T-helper 2 cell (primary cell): Measurements from ENCODE around the gene KCNK6.
A peak's percentile ranks its signal among the peaks of the same experiment; 100 is the strongest.
"Not testable (repeated sequence)": the region's sequence is repeated elsewhere in the genome, so short reads cannot be mapped to it uniquely, and the experiment has no call there.

Source experiments
- DNase-seq, 5 experiments: peaks; one replicate each; pipeline versions ENCODE4 v3.0.0 to v3.0.0-alpha.2; 2012 to 2022

Gene KCNK6

DNA sequence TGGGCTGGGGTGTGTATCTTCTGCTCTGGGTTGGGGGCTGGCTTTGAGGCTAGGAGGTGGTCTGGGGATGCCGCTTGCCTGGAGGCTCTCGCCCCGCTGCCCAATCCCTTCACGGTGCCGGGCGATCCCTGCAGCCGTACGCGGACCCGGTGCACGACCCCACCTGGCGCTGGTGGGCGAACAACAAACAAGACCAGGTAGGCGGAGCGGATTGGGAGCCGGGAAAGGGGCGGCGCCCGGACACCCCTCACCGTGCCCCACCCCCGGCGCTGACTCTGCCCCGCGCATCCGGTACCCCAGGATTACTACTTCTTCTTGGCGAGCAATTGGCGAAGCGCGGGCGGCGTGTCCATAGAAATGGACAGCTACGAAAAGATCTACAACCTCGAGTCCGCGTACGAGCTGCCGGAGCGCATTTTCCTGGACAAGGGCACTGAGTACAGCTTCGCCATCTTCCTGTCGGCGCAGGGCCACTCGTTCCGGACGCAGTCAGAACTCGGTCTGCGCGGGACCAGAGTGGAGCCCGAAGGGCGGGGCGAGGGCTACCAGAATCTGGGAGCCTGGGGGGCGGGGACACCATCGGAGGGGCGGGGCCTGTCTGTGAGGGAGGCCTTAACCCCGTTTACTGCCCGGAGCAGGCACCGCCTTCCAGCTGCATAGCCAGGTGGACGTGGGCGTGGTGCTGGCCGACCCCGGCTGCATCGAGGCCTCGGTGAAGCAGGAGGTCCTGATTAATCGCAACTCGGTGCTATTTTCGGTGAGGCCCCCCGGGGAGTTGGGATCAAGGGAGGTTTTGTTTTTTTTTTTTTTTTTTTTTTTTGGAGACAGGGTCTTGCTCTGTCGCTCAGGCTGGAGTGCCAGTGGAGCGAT lies 42.7 kb downstream of the KCNK6 start:
- DNase-seq = peak; percentile 28 to 84 (median 63)

DNA sequence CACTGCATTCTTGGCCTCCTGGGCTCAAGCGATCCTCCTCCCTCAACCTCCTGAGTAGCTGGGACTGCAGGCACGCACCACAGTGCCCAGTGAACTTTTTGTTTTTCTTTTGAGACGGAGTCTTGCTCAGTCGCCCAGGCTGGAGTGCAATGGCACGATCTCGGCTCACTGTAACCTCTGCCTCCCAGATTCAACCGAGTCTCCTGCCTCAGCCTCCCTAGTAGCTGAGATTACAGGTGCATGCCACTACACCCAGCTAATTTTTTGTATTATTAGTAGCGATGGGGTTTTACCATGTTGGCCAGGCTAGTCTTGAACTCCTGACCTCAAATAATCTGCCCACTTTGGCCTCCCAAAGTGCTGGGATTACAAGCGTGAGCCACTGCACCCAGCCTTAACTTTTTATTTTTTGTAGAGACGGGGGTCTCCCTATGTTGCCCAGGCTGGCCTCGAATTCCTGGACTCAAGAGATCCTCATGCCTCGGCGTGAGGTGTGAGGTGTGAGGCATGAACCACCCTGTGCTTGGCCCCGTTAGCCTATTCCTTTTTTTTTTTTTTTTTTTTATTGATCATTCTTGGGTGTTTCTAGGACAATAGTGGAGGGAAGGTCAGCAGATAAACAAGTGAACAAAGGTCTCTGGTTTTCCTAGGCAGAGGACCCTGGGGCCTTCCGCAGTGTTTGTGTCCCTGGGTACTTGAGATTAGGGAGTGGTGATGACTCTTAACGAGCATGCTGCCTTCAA lies 43.5 kb downstream of the KCNK6 start:
- DNase-seq = not testable (repeated sequence)

DNA sequence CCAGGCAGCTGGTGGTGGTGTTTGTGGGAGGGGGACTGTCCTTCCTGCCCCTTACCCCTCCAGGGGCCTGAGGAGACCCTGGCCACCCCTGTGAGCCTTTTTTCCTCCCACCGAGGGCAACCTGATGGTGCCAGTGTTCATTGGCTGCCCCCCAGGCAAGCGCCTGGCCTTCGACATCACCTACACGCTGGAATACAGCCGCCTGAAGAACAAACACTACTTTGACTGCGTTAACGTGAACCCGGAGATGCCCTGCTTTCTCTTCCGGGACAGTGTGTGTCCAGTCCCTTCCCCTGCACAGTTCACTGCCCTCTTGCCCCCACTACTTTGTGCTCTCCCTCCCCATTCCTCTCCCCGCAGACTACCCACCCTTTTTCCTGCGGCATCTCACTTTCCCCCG lies 47.4 kb downstream of the KCNK6 start:
- no peak for DNase-seq

DNA sequence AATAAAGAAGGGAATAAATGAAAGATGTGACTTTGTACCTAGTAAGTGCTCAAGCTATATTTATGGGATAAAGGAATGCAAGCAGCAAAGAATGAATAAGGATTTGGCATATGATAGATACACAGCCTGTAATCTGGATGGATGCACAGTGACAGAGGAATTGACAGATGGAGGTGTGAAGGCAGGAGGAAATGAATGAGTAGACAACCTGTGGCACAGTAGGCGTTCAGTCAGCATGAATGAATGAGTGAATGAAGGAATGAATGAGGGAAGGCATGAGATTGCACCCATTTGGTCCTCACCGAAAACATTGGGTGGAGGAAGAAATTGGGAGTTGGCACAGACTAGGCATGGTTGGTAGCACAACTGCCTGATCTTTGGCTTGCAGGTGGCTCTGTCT lies 49.9 kb downstream of the KCNK6 start:
- no peak for DNase-seq

DNA sequence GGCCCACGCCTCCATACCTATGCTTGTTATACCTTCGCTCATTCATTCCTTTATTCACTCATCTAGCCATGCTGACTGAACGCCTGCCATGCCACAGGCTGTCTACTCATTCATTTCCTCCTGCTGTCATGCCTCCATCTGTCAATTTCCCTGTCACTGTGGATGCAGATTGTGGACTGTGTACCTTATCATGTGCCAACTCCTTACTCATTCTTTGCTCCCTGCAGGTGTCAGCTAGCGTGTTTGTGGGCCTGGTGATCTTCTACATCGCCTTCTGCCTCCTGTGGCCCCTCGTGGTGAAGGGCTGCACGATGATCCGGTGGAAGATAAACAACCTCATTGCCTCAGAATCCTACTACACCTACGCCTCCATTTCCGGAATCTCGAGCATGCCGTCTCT lies 50.7 kb downstream of the KCNK6 start:
- no peak for DNase-seq

DNA sequence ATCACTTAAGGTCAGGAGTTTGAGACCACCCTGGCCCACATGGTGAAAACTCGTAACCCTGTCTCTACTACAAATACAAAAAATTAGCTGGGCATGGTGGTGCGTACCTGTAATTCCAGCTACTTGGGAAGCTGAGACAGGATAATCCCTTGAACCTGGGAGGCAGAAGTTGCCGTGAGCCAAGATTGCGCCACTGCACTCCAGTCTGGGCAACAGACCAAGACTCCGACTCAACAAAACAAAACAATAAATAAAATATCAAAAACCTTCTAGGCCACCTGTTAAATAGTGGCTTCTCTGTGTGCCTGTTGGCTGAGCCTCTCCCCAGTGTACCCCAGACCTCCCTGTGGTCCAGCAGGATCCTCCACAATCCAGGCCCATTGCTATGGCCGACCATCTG lies 51.4 kb downstream of the KCNK6 start:
- DNase-seq = no peak

DNA sequence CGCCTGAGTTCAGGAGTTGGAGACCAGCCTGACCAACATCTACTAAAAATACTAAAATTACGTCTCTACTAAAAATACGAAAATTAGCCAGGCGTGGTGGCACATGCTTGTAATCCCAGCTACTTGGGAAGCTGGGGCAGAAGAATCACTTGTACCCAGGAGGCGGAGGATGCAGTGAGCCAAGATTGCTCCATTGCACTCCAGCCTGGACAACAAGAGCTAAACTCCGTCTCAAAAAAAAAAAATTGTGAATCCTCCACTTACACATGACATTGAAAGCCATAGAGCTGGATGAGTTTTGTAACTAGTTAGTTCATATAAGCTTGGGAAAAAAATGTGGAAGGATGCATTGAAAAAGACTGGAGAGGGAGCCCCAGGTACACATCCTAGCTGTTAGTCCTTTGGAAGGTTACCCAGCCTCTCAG lies 54.3 kb downstream of the KCNK6 start:
- DNase-seq = no peak

DNA sequence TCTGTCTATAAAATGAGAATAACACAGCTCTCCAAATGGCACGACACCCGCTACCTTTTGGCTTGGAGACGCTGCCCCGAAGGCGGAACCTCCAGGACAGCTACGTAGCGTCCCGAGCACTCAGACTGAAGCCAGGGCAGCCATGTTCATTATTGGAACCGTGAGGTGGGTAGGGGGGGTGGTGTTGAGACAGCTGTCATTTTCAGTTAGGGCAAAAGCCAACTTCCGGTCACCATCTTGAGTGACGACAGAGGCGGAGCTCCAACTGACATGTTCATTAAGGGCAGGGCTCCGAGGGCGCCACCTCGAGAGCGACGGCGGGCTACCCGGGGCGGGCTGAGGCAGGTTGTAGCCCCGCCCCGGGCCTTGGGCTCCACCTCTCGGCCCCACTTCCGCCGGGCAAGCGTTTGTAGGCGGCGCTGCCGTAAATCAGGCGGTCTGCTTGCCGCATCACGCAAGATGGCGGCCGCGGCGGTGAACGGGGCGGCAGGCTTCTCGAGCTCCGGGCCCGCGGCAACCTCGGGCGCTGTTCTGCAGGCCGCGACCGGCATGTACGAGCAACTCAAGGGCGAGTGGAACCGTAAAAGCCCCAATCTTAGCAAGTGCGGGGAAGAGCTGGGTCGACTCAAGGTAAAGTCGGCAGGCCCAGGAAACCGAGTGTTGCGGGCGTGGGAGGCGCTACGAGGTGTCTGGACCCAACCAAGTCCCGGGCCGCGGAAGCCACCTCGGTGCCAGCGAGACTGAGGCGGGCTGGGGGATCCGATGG lies 54.9 kb downstream of the KCNK6 start, which contains the start of gene PSMD8:
PSMD8 (plus strand) TSS at position 240 of the 766 bp plus-strand sequence; CDS start at position 271, 31 bp downstream.
- peak; percentile 95 to 100 (median 98) for DNase-seq

DNA sequence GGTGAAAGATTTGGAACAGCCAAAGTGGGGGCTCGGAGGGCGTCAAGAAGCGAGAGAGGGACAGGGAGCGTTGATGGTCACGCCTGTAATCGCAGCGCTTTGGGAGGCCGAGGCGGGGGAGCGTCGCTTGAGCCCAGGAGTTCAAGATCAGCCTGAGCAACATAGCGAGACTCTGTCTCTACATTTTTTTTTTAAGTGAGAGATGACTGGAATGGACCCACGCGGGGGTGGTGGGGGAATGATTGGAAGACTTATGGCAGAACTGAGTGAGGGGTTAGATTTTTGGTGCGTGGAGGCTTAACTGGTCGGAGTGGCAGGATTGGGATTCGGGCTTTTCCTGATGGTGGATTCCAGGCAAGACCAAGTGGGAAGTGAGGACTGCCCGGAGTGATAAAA lies 55.5 kb downstream of the KCNK6 start:
- no peak for DNase-seq

DNA sequence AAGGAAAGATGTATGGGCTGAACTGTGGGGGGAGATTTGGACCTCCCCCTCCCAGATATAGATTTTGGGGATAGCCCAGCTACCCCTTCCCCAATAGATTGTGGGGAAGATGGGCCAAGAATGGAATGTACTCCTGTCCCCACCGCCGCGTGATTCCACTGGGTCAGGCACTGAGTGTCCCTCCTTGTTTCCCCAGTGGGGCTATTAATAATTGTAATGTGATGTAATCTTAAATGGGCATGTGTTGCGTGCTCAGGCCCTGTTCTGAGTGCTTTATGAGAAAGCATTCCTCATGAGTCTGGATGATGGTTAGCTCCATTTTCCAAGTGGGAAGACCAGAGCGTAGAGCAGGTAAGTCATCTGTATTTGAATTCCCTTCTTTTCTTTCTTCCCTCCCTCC lies 56.1 kb downstream of the KCNK6 start:
- no peak for DNase-seq

DNA sequence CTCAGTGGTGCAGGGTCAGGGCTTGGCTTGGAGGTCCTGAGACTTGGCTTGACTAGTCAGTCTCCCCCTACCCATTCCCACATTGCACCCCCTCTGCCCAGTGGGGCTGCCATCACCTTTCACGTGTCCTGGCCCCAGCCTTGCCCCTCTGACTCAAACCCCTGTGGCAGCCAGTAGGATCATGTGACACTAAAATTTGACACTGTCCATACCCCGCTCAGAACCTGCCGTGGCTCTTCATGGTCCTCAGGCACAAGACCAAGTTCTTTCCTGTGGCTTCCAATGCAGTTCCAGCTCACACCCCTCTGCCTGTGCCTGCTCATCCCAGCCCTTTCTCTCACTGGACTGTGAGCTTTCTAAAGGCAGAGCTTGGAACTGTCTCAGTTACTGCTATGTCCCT lies 56.9 kb downstream of the KCNK6 start:
- DNase-seq = no peak

DNA sequence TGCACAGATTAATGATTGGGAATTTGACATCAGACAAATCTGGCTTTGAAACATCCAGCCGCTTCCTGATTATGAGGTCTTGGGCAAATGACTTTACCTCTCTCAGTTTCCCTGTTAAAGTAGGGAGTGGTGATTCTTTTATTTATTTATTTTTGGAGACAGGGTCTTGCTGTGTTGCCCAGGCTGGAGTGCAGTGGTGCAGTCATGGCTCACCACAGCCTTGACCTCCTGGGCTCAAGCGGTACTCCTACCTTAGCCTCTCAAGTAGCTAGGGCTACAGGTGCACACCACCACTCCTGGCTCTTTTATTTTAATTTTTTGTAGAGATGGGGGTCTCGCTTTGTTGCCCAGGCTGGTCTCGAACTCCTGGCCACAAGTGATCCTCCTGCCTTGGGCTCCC lies 57.4 kb downstream of the KCNK6 start:
- DNase-seq = no peak

DNA sequence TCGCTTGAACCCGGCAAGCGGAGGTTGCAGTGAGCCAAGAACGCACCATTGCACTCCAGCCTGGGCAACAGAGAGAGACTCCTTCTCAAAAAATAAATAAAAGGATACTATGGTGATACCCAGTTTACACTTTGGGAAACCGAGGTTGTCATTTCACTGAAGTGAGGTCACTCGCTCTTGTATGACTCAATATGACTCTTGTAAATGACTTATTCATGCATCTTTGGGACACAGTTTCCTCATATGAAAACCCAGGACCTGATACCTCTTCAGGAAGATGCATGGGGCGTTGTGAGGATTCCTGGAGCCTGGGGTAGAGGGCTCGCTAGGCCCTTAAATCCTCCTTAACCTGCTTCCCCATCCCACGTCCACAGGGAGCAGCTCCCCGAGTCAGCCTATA lies 59.2 kb downstream of the KCNK6 start:
- no peak for DNase-seq

DNA sequence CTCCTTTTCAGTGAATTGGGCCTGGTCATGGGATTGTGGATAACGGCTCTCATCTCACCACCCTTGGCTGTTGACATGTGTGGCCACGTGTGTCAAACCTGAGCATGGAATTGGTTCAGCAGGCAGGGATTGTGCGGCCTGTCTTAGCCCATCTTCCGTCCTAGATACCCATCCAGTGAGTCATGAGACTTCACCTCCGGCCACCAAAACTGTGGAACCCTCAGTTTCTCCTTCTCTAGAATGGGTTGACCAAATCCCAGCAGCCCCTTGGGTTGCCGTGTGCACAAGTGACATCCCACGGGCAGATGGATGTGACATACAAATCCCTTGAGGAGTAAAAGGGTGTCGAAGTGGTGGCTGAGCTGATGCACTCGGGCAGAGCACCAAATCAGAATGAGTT lies 61.5 kb downstream of the KCNK6 start:
- DNase-seq = no peak
